Hematopoietic multipotent progenitor cell treated with erythropoietin and hydrocortisone succinate and interleukin-3 and kit ligand, for 15 days (in vitro differentiated cells): Measurements from ENCODE around the gene IFITM1.

Experiments
- DNase-seq: peaks from one replicate; pipeline ENCODE4 v3.0.0-alpha.2; 2015; ENCODE audit warnings: low spot score

Gene IFITM1

GRCh38 chr11:313787-314553, at the start of gene IFITM1:
IFITM1 (plus strand) TSS chr11:314040; CDS start chr11:314171, 131 bp downstream.
- no peak for DNase-seq

GRCh38 chr11:266676-267439, 47.0 kb upstream of the IFITM1 start:
- DNase-seq = peak; percentile 21

GRCh38 chr11:267491-267994, 46.3 kb upstream of the IFITM1 start:
- peak; percentile 63 for DNase-seq

GRCh38 chr11:268716-269145, 45.1 kb upstream of the IFITM1 start:
- DNase-seq = peak; percentile 74

GRCh38 chr11:269146-269890, 44.5 kb upstream of the IFITM1 start:
- peak; percentile 48 for DNase-seq

- no peak for DNase-seq
These were observed 43.2 kb upstream of the IFITM1 start for GRCh38 chr11:270451-271318.

GRCh38 chr11:271319-271715, 42.5 kb upstream of the IFITM1 start:
- DNase-seq = no peak

- DNase-seq = no peak
These were observed 41.5 kb upstream of the IFITM1 start for GRCh38 chr11:272195-272930.

- DNase-seq = no peak
These were observed 41.0 kb upstream of the IFITM1 start for GRCh38 chr11:272931-273198.

GRCh38 chr11:276219-276618, 37.6 kb upstream of the IFITM1 start:
- no peak for DNase-seq

- no peak for DNase-seq
These were observed 35.6 kb upstream of the IFITM1 start, which contains the start of gene NLRP6 for GRCh38 chr11:278001-278951. NLRP6 (plus strand) TSS chr11:278407; CDS start chr11:278570, 163 bp downstream.

GRCh38 chr11:279040-279965, 34.5 kb upstream of the IFITM1 start:
- no peak for DNase-seq

- no peak for DNase-seq
These were observed 33.7 kb upstream of the IFITM1 start for GRCh38 chr11:279966-280705.

GRCh38 chr11:280706-281485, 32.9 kb upstream of the IFITM1 start:
- no peak for DNase-seq

- DNase-seq = no peak
These were observed 32.2 kb upstream of the IFITM1 start for GRCh38 chr11:281486-282161.

GRCh38 chr11:282171-282570, 31.7 kb upstream of the IFITM1 start:
- no peak for DNase-seq
